Vagina (tissue), 2 donors: ENCODE measurements around the gene KCNQ2. TPM values are rescaled to one million over a fixed set of nuclear protein-coding genes. Genes with fewer than 3 reads are reported as not detected.
A peak's percentile ranks its signal among the peaks of the same experiment; 100 is the strongest.

Experiments
- DNase-seq, 2 donors: peaks; one replicate each; pipeline ENCODE4 v3.0.0-alpha.2; 2017; ENCODE audit errors: extremely low spot score in 2 of 2
- H3K27ac ChIP-seq: fragments of 200-600 bp; sonication (generic); one replicate; pipeline ENCODE4 v1.5.1; 2019
- H3K27me3 ChIP-seq: fragments of 200-600 bp; sonication (generic); one replicate; pipeline ENCODE4 v1.5.1; 2019
- H3K36me3 ChIP-seq, 2 donors: fragments of 200-600 bp; sonication (generic); one replicate each; pipeline ENCODE4 v1.5.1; 2017 to 2019
- H3K4me1 ChIP-seq: fragments of 200-600 bp; sonication (generic); one replicate; pipeline ENCODE4 v1.5.1; 2019
- H3K4me3 ChIP-seq, 2 donors: fragments of 200-600 bp; sonication (generic); 1 replicate in 1 of 2; 2 replicates in 1 of 2; pipeline ENCODE4 v1.5.1; 2016 to 2019
- H3K9me3 ChIP-seq: fragments of 200-600 bp; sonication (generic); one replicate; pipeline ENCODE4 v1.5.1; 2019
- POLR2A ChIP-seq, 2 donors: fragments of 450-650 bp; IDR thresholded peaks; one replicate each; pipeline ENCODE4 v1.6.1; 2017; ENCODE audit warnings: antibody characterized with exemption in 2 of 2, mild to moderate bottlenecking in 2 of 2, moderate library complexity in 2 of 2
- POLR2AphosphoS5 ChIP-seq, 2 donors: sonication (generic); formaldehyde crosslinking; IDR thresholded peaks; one replicate each; pipeline ENCODE4 v1.9.0; 2017; ENCODE audit warnings: antibody characterized with exemption in 2 of 2, mild to moderate bottlenecking in 2 of 2, low read depth in 1 of 2; ENCODE audit not compliant: insufficient read depth in 1 of 2
- intact Hi-C: fragments of 100-400 bp; cut with DNase I; formaldehyde crosslinking; loops from one replicate; pipeline ENCODE4 v1.15.1; 2023
- total RNA-seq: library from RNA; depleted of rRNA; stranded (reverse); fragments of >200 nt; gene quantifications from one replicate; pipeline ENCODE4 v1.2.3, GENCODE V29; 2016
- TF ChIP-seq, protein P1 (sequence below), 3 experiments: fragments of 450-650 bp in 2 of 3; fragments of 200-600 bp in 1 of 3; sonication (generic) in 1 of 3; IDR thresholded peaks; one replicate each; pipeline ENCODE4 v1.5.1; 2017 to 2019; ENCODE audit warnings: antibody characterized with exemption in 3 of 3, mild to moderate bottlenecking in 2 of 3, moderate library complexity in 2 of 3

KCNQ2 gene
- total RNA-seq, 1 donor from 2014 or later, result 1.2 TPM

DNA sequence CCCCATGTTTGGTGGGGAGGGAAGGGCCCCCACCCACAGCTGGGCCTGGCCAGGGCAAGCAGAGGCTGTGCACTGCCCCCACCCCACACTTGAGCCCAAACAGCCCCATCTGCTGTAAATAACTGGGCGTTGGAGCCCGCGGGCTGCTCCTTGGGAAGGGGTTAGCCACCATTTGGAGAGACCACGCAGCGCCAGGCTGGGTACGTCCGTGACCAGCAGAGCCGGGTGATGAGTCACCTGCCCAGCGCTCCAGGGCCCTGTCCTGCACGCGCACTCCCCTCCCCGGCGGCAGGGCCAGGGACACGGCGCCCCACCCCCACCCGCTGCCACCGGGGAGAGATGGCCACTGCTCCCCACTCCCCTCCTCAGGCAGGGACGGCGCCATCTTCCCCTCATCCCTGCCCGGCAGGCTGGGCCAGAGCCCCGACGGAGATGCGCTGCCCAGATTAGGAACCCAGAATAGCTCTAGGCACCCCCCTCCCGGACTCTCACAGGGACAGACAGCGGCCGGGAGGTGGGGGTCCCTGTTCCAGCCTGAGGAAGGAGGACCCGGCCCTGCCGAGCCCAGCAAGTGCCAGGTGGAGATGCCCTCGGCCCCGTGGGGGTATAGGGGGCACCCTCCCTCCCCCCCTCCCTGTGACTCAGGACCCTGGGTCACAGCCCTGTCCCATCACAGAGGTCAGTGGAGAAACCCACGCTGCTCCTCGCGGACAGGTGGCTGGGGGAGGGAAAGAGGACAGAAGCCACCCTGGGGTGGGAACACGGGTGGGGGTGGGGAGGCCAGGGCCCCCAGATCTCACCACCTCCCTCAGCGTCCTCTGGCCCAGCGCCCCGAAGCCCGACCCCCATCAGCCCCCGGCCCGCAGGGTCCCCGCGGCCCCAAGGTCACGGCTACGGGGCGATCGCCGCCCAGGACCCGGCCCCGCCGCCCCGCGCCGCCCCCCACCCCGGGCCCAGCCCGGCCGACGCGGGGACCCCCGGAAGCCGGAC lies 25.8 kb upstream of the KCNQ2 start:
- intact Hi-C loops, result no loop called here
- Histone ChIP-seq H3K27ac (no peak overlapping the region), H3K36me3 (no peaks in the 10 kb centered on the region), H3K4me3 (peak overlapping the region in 1 of 2 donors; percentile 35), H3K9me3 (no peaks in the 10 kb centered on the region), H3K27me3 (peaks cover 20% of the 10 kb centered on the region), H3K4me1 (peaks cover 23% of the 10 kb centered on the region)
- TF ChIP-seq, protein P1, sequence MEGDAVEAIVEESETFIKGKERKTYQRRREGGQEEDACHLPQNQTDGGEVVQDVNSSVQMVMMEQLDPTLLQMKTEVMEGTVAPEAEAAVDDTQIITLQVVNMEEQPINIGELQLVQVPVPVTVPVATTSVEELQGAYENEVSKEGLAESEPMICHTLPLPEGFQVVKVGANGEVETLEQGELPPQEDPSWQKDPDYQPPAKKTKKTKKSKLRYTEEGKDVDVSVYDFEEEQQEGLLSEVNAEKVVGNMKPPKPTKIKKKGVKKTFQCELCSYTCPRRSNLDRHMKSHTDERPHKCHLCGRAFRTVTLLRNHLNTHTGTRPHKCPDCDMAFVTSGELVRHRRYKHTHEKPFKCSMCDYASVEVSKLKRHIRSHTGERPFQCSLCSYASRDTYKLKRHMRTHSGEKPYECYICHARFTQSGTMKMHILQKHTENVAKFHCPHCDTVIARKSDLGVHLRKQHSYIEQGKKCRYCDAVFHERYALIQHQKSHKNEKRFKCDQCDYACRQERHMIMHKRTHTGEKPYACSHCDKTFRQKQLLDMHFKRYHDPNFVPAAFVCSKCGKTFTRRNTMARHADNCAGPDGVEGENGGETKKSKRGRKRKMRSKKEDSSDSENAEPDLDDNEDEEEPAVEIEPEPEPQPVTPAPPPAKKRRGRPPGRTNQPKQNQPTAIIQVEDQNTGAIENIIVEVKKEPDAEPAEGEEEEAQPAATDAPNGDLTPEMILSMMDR (IDR thresholded peaks at IDR 0.05), result no peak
- TF ChIP-seq POLR2AphosphoS5 (IDR thresholded peaks at IDR 0.05; ENCODE audit: insufficient read depth in 1 of 2, low read depth in 1 of 2) (no peak), POLR2A (IDR thresholded peaks at IDR 0.05) (no peak)
- DNase-seq, result no peak

DNA sequence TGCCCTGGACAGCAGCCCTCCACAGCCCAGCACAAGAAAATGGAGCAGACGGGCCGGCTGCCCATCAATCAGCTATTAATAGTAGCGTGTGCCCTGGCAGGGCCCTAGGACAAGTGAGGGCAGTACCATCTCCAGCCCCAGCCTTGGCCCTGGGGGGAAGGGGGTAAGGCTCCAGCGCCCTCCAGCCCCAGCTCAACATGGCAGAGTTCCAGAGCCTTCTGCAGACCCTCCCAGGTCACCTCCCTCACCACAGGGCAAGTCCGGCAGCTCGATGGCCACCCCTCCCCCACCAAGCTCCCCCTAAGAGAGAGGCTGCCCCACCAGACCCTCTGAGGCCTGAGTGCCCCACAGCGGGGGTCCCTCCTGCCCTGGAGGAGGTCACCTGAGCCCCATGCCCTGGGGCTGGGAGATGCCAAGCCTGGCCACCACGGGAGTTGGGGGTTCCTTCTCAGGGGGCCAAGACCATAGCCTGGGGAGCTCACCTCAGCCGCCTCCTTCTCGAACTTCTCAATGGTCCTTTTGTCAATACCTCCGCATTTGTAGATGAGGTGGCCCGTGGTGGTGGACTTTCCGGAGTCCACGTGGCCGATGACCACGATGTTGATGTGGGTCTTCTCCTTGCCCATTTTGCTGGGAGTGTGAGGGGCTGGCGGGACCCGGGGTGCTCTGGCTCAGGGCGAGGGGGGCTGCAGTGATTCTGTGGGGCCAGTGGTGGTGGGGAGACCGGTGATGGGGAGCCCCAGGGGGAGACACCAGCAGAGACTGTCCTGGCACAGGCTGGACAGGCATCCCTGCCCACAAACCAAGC lies 24.9 kb upstream of the KCNQ2 start:
- no peak overlapping the region for H3K4me3 ChIP-seq
- TF ChIP-seq, protein P1 (IDR thresholded peaks at IDR 0.05), result no peak
- TF ChIP-seq POLR2A (IDR thresholded peaks at IDR 0.05), result no peak
- TF ChIP-seq POLR2AphosphoS5 (IDR thresholded peaks at IDR 0.05; ENCODE audit: insufficient read depth in 1 of 2, low read depth in 1 of 2), result no peak
- H3K4me1 ChIP-seq, result peaks cover 23% of the 10 kb centered on the region
- H3K27ac ChIP-seq, result no peak overlapping the region
- peaks cover 20% of the 10 kb centered on the region for H3K27me3 ChIP-seq
- DNase-seq, result no peak
- intact Hi-C loops, result no loop called here
- H3K9me3 ChIP-seq, result no peaks in the 10 kb centered on the region
- H3K36me3 ChIP-seq, result no peaks in the 10 kb centered on the region

DNA sequence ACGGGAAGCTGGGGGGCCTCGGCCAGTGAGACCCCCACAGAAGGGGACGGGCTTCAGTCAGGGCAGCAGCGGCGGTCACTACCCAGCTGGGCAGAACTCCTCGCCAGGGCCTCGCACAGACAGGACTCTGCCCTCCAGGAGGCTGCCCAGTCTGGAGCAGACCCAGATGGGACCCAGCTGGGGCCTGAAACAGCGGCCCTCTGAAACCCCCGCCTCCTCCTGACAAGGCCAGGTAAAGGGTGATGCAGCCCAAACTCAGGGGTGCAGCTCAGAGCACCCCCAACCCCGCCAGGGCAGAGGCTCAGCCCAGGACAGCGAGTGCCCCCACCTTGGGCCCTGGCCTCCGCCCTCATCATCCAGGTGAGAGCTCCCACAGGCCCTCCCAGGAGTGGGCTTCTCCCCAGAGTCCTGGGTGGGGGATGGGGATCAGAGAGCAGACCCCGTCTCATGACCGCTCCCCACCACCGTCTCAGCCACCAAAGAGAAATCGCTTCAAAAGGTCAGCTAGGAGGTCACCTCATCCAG lies 24.2 kb upstream of the KCNQ2 start:
- H3K4me1 ChIP-seq, result peaks cover 23% of the 10 kb centered on the region
- DNase-seq, result no peak
- H3K4me3 ChIP-seq, result peak overlapping the region; percentile 24 to 31
- no peak overlapping the region for H3K27ac ChIP-seq
- peaks cover 20% of the 10 kb centered on the region for H3K27me3 ChIP-seq
- intact Hi-C loops, result no loop called here
- TF ChIP-seq, protein P1 (IDR thresholded peaks at IDR 0.05), result no peak
- TF ChIP-seq POLR2A (IDR thresholded peaks at IDR 0.05) (no peak), POLR2AphosphoS5 (IDR thresholded peaks at IDR 0.05; ENCODE audit: insufficient read depth in 1 of 2, low read depth in 1 of 2) (no peak)
- no peaks in the 10 kb centered on the region for H3K9me3 ChIP-seq
- no peaks in the 10 kb centered on the region for H3K36me3 ChIP-seq

DNA sequence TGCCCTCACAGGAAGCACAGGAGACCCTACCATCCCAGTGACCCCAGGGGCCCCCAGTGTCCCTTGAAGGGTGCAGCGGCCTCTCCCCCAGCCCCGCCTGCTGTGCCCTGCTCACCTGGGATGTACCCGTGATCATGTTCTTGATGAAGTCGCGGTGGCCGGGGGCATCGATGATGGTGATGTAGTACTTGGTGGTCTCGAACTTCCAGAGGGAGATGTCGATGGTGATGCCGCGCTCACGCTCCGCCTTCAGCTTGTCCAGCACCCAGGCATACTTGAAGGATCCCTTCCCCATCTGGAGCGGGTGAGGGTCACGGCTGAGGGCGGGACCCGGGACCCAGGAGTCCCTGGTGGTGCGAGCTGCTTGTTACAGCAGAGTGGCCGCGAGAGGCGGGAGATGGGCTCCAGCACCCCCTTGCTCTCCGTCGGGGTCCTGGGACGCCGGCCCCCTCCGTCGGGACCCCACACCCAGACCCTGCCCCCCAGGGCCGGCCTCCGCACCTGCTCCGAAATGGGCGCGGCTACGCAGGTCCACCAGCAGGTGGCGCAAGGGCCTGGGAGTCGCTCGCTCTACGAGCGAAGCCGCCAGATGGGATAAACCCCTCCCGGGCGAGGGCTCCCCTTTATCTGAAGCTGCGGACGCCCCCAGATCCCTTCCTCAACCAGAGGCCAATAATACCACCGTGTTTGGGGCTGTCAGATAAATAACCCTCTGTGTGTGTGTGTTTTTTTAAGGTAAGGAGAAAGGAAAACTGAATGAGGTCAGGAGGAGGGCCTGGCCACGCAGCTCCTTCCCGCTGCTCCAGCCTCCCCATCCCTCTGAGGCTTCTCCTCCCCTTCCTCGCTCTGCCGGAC lies 23.5 kb upstream of the KCNQ2 start:
- no peak for DNase-seq
- Histone ChIP-seq H3K4me1 (peaks cover 23% of the 10 kb centered on the region), H3K27me3 (peaks cover 21% of the 10 kb centered on the region), H3K9me3 (no peaks in the 10 kb centered on the region), H3K27ac (no peak overlapping the region), H3K36me3 (no peaks in the 10 kb centered on the region), H3K4me3 (peak overlapping the region; percentile 24 to 31)
- TF ChIP-seq POLR2A (IDR thresholded peaks at IDR 0.05), result no peak
- TF ChIP-seq POLR2AphosphoS5 (IDR thresholded peaks at IDR 0.05; ENCODE audit: insufficient read depth in 1 of 2, low read depth in 1 of 2), result no peak
- TF ChIP-seq, protein P1 (IDR thresholded peaks at IDR 0.05), result peak; percentile 59 to 91 (median 85)
- intact Hi-C loops, result no loop called here
